Mucosa of gallbladder (tissue), 1 donor: Measurements from ENCODE around the gene MCUB. TPM values are rescaled to one million over a fixed set of nuclear protein-coding genes. Genes with fewer than 3 reads are reported as not detected.

Experiments
- DNase-seq: peaks from one replicate; pipeline ENCODE4 v3.0.0-alpha.2; 2020; ENCODE audit warnings: low spot score
- total RNA-seq: library from RNA; stranded (reverse); gene quantifications from one replicate; pipeline ENCODE4 v1.2.1, GENCODE V29; 2021
- donor health status: DM: no; HTN: no; CAD: no.

MCUB gene
- total RNA-seq, 1 donor from 2014 or later = 11.0 TPM

DNA sequence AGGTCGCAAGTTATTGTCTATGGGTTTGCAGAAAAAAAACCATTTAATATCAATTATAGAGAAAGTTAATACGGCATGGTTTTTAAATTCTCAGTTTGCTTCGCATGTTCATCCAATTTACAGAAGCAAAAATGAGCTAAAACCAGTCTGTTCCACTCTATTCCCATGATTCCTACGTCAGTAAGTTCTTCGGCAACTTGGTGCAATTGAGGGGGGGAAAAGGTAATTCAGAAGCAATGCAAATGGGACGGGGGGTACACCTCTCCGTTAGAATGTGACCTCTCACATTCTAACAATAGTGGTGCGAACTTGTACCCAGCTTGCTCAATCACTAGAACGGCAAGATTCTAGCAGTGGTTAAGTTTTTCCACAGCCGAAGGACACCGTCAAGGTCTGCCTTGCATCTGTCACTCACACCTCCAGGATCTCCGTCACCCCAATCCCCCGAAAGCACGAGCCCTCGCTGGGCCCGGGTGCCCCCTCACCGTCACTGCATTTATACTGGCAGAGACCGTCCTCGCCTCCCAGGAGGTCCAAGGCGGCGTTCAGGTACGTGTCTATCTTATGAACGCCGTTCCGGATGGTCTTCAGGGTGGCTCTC, 169.2 kb downstream of the MCUB start:
- peak; percentile 10 for DNase-seq

GRCh38 chr4:109729718-109730618, 169.9 kb downstream of the MCUB start, which contains the start of gene PLA2G12A:
Gene PLA2G12A (minus strand): TSS chr4:109730070. CDS start chr4:109729809, 261 bp downstream.
- peak; percentile 83 for DNase-seq

DNA sequence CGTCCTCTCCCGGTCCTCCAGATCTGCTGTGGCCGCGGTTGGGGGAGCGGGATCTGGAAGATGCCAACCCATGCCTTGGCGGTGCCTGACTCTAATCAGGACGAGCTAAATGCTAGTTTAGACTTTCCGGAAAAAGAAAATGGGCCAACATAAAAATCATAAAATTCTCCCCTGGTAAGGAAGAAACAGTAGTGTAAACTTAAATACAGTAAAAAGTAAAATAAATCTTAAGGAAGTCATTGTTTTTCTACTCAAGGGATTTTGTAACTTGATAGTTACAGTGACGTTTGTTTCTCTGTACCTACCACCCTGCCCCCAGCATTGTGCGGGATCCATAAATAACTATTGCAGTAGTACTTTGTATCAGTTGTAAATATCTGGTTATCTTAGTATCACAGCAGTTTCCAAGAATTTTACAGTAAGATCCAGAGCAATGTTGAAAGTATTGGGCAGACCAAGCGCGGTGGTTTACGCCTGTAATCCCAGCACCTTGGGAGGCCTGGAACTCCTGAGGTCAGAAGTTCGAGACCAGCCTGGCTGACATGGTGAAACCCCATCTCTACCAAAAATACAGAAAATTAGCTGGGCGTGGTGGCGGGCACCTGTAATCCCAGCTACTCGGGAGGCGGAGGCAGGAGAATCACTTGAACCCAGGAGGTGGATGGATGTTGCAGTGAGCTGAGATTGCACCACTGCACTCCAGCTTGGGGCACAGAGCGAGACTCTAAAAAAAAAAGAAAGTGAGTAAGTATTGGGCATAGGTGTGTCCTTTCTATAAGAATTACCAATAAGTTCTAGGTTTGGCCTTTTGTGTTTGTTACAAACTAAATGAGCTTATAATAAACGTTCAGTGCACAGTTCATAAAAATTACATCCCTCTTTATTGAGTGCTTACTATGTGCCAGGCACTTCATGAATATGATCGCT, 170.8 kb downstream of the MCUB start:
- DNase-seq = no peak

DNA sequence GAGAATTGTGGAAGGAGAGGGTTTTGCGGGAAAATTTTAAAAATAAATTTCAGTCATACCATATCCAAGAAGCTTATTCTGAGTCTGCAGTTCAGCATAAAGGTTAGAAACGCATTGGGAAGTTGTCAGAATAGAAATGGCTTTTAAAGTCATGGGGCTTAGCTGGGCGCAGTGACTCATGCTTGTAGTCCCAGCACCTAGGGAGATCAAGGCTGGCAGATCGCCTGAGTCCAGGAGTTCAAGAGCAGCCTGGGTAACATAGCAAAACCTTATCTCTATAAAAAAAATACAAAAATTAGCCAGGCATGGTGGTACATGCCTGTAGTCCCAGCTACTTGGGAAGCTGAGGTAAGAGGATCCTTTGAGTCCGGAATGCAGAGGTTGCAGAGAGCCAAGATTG, 173.7 kb downstream of the MCUB start:
- no peak for DNase-seq

DNA sequence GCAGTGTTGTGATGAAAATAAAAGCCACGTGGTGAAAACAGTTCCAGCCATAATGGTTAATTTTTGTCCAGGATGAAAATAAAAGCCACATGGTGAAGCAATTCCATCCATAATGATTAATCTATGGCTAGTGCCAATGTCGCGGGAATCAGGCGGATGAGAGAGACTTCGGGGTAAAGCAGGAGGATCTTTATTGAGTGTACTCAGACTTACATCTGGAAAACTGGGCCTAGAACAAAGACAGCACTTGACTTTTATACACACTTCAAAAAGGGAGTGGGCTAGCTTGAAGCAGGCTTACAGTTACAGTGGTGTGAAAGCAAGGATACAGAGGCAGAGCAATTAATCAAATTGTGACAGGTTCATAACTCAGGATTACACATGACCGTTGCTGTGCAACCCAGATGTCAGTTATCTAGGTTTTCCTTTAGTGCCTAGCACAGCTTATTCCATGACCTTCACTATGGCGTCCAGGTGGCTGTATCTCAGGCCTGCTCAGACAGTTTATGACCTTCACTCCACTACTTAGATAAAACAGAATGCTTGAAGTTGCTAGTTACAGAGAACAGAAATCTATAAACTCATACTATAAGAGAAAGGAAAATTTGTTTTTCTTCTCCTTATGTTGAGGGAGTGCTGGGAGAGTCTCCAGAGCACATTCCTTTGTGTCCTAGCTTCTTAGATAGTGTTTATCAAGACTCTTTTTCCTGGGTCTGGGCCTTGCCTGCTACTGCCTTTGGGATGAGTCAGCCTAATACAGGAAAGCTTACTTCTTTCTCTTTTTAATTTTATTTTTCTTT, 175.7 kb downstream of the MCUB start:
- no peak for DNase-seq

Other genes with a start within 250 kb of the MCUB start
- gene SEC24B, start 126.4 kb upstream of the MCUB start, total RNA-seq = 32.8 TPM
- gene CASP6, start 143.2 kb downstream of the MCUB start, total RNA-seq = 33.7 TPM
- 35.0 TPM for gene PLA2G12A, start 169.8 kb downstream of the MCUB start, total RNA-seq
- gene CFI, start 241.8 kb downstream of the MCUB start, total RNA-seq = 60.9 TPM